GM23338 (cell line): ENCODE data around the gene TMED10. TPM values are rescaled to one million over a fixed set of nuclear protein-coding genes. Genes with fewer than 3 reads are reported as not detected.

ENCODE experiments used
- ATAC-seq: fragments of 200-7000 bp; cut with Tn5 transposase; 3 replicates; pipeline ENCODE4 v1.9.1; 2020
- DNase-seq: peaks from one replicate; pipeline ENCODE4 v3.0.0-alpha.2; 2015; ENCODE audit warnings: low spot score
- H2AFZ ChIP-seq: fragments of 200-600 bp; sonication (generic); 2 replicates; pipeline ENCODE4 v1.8.0; 2016; ENCODE audit warnings: antibody characterized with exemption, mild to moderate bottlenecking, moderate library complexity
- H3F3A ChIP-seq: fragments of 200-600 bp; sonication (generic); replicated peaks from 2 replicates; pipeline ENCODE4 v1.8.0; 2017; ENCODE audit warnings: antibody characterized with exemption, mixed run types, low read depth
- H3K27ac ChIP-seq: fragments of 200-600 bp; sonication (generic); 2 replicates; pipeline ENCODE4 v1.6.1; 2016; ENCODE audit warnings: low read depth
- H3K27me3 ChIP-seq: fragments of 200-600 bp; sonication (generic); 2 replicates; pipeline ENCODE4 v1.8.0; 2016; ENCODE audit warnings: mild to moderate bottlenecking, mixed run types, moderate library complexity; ENCODE audit not compliant: insufficient read depth
- H3K36me3 ChIP-seq: fragments of 200-600 bp; sonication (generic); 2 replicates; pipeline ENCODE4 v1.8.0; 2016; ENCODE audit warnings: mild to moderate bottlenecking; ENCODE audit not compliant: insufficient read depth
- H3K4me1 ChIP-seq: fragments of 200-600 bp; sonication (generic); 2 replicates; pipeline ENCODE4 v1.8.0; 2016; ENCODE audit warnings: mild to moderate bottlenecking, moderate library complexity; ENCODE audit not compliant: insufficient read depth
- H3K4me2 ChIP-seq: fragments of 200-600 bp; sonication (generic); 2 replicates; pipeline ENCODE4 v1.7.1; 2017; ENCODE audit warnings: mixed run types
- H3K4me3 ChIP-seq: fragments of 200-600 bp; sonication (generic); 2 replicates; pipeline ENCODE4 v1.6.1; 2016; ENCODE audit warnings: mixed run types
- H3K79me2 ChIP-seq: fragments of 200-600 bp; sonication (generic); replicated peaks from 2 replicates; pipeline ENCODE4 v1.8.0; 2017; ENCODE audit warnings: mild to moderate bottlenecking; ENCODE audit not compliant: insufficient read depth
- H3K9me2 ChIP-seq: fragments of 200-600 bp; sonication (generic); 2 replicates; pipeline ENCODE4 v1.8.0; 2017; ENCODE audit not compliant: insufficient read depth
- H4K20me1 ChIP-seq: fragments of 200-600 bp; sonication (generic); replicated peaks from 2 replicates; pipeline ENCODE4 v1.8.0; 2017; ENCODE audit warnings: mild to moderate bottlenecking; ENCODE audit not compliant: insufficient read depth
- H3K27ac Mint-ChIP-seq: 2 replicates; pipeline ENCODE4 v1.8.0; 2020; ENCODE audit warnings: inconsistent platforms, mild to moderate bottlenecking, moderate library complexity, mixed read lengths
- H3K27me3 Mint-ChIP-seq: 3 replicates; pipeline ENCODE4 v1.8.0; 2022; ENCODE audit warnings: low read depth, mild to moderate bottlenecking, moderate library complexity, mixed read lengths, inconsistent platforms; ENCODE audit not compliant: insufficient read depth, poor library complexity
- H3K36me3 Mint-ChIP-seq: 3 replicates; pipeline ENCODE4 v1.8.0; 2021; ENCODE audit warnings: low read depth, mild to moderate bottlenecking, inconsistent platforms, moderate library complexity, mixed read lengths
- H3K4me1 Mint-ChIP-seq: 3 replicates; pipeline ENCODE4 v1.8.0; 2020; ENCODE audit warnings: mild to moderate bottlenecking, inconsistent platforms, mixed read lengths
- H3K4me3 Mint-ChIP-seq: 3 replicates; pipeline ENCODE4 v1.8.0; 2021; ENCODE audit warnings: moderate library complexity, mild to moderate bottlenecking, inconsistent platforms, mixed read lengths
- H3K9me3 Mint-ChIP-seq: 3 replicates; pipeline ENCODE4 v1.8.0; 2020; ENCODE audit warnings: moderate library complexity, mild to moderate bottlenecking, inconsistent platforms, mixed read lengths
- CREB1 ChIP-seq: fragments of 250-450 bp; sonication (Bioruptor Pico); IDR thresholded peaks from 2 replicates; pipeline ENCODE4 v1.5.0; 2020; ENCODE audit warnings: low read depth, mild to moderate bottlenecking, moderate library complexity
- CTCF ChIP-seq, 2 experiments: fragments of 200-600 bp in 1 of 2; sonication (generic) in 1 of 2; conservative IDR thresholded peaks; 2 replicates each; pipeline versions ENCODE4 v1.5.1 to v1.6.1; 2016 to 2017; ENCODE audit warnings: antibody characterized with exemption in 2 of 2, low read depth in 2 of 2, mild to moderate bottlenecking in 2 of 2, moderate library complexity in 1 of 2
- ETS1 ChIP-seq: IDR thresholded peaks from 2 replicates; pipeline ENCODE4 v1.6.1; 2016; ENCODE audit warnings: antibody characterized with exemption
- EZH2 ChIP-seq: fragments of 200-600 bp; sonication (generic); IDR thresholded peaks from one replicate; pipeline ENCODE4 v1.8.0; 2017; ENCODE audit warnings: antibody characterized with exemption, mild to moderate bottlenecking, low read depth; ENCODE audit not compliant: unreplicated experiment
- EZH2phosphoT487 ChIP-seq: fragments of 200-600 bp; sonication (generic); IDR thresholded peaks from one replicate; pipeline ENCODE4 v1.8.1; 2018; ENCODE audit warnings: antibody characterized with exemption; ENCODE audit not compliant: unreplicated experiment
- JUNB ChIP-seq: IDR thresholded peaks from one replicate; pipeline ENCODE4 v1.6.1; 2016; ENCODE audit warnings: antibody characterized with exemption; ENCODE audit not compliant: unreplicated experiment
- NANOG ChIP-seq: IDR thresholded peaks from 2 replicates; pipeline ENCODE4 v1.6.1; 2016; ENCODE audit warnings: antibody characterized with exemption, borderline replicate concordance
- POLR2AphosphoS5 ChIP-seq: IDR thresholded peaks from 2 replicates; pipeline ENCODE4 v1.6.1; 2016; ENCODE audit warnings: antibody characterized with exemption, low read depth
- REST ChIP-seq: IDR thresholded peaks from one replicate; pipeline ENCODE4 v1.6.1; 2018; ENCODE audit warnings: antibody characterized with exemption; ENCODE audit not compliant: unreplicated experiment
- STAT1 ChIP-seq: IDR thresholded peaks from one replicate; pipeline ENCODE4 v1.6.1; 2016; ENCODE audit warnings: antibody characterized with exemption; ENCODE audit not compliant: unreplicated experiment
- ZNF114 ChIP-seq: fragments of 250-450 bp; sonication (Bioruptor Pico); IDR thresholded peaks from 2 replicates; pipeline ENCODE4 v1.5.0; 2020; ENCODE audit warnings: mild to moderate bottlenecking, moderate library complexity
- ZNF331 ChIP-seq: fragments of 250-450 bp; sonication (Bioruptor Pico); IDR thresholded peaks from 2 replicates; pipeline ENCODE4 v1.5.0; 2020; ENCODE audit warnings: low read depth, mild to moderate bottlenecking, moderate library complexity
- ZNF462 ChIP-seq: fragments of 250-450 bp; sonication (Bioruptor Pico); IDR thresholded peaks from 2 replicates; pipeline ENCODE4 v1.5.0; 2020; ENCODE audit warnings: mild to moderate bottlenecking, moderate library complexity
- polyA plus RNA-seq: library from polyadenylated mRNA; unstranded; fragments of >200 nt; fragmentation: Nextera tagmentation; extraction: Ambion mirVana; gene quantifications from 2 replicates; pipeline ENCODE4 v1.2.1, GENCODE V29; 2016
- total RNA-seq: library from RNA; depleted of rRNA; stranded (reverse); fragments of >200 nt; shearing (Covaris generic); gene quantifications from 2 replicates; pipeline ENCODE4 v1.2.3, GENCODE V29; 2014

The TMED10 gene
- total and polyA plus RNA-seq, 2 experiments from 2014 or later: 180 to 196 TPM

- Histone ChIP-seq H2AFZ (no peak overlapping the region), H3K79me2 (peaks cover 100% of the 10 kb centered on the region), H3K4me2 (no peak overlapping the region), H3K4me3 (no peak overlapping the region), H3K9me2 (no peaks in the 10 kb centered on the region), H3K27ac (no peak overlapping the region), H3K27me3 (no peaks in the 10 kb centered on the region), H3K4me1 (peaks cover 32% of the 10 kb centered on the region), H4K20me1 (peaks cover 49% of the 10 kb centered on the region), H3K36me3 (no peaks in the 10 kb centered on the region), H3F3A (no peaks in the 10 kb centered on the region)
- Mint-ChIP-seq H3K36me3 (no peaks in the 10 kb centered on the region), H3K27ac (no peak overlapping the region), H3K4me3 (no peak overlapping the region), H3K27me3 (peaks cover 3% of the 10 kb centered on the region), H3K4me1 (peaks cover 29% of the 10 kb centered on the region), H3K9me3 (no peaks in the 10 kb centered on the region)
- no peak for DNase-seq
- ATAC-seq: no peak
- no peak for TF ChIP-seq STAT1
- TF ChIP-seq CREB1 (CRISPR knock-in tag): no peak
- TF ChIP-seq ZNF114 (CRISPR knock-in tag): no peak
- TF ChIP-seq CTCF (conservative IDR thresholded peaks at IDR 0.05; ENCODE audit: low read depth in 2 of 2): no peak
- no peak for TF ChIP-seq REST
- TF ChIP-seq EZH2phosphoT487: no peak
- no peak for TF ChIP-seq EZH2
- TF ChIP-seq POLR2AphosphoS5: no peak
- TF ChIP-seq NANOG: no peak
- no peak for TF ChIP-seq ETS1
- no peak for TF ChIP-seq ZNF462
- TF ChIP-seq JUNB: no peak
- no peak for TF ChIP-seq ZNF331 (CRISPR knock-in tag)
Observed at GRCh38 chr14:75170772-75171171, 5.6 kb downstream of the TMED10 start.
